ENCODE data around the gene EXOC3L1. TPM values are rescaled to one million over a fixed set of nuclear protein-coding genes. Genes with fewer than 3 reads are reported as not detected.
A peak's percentile ranks its signal among the peaks of the same experiment; 100 is the strongest.

EXOC3L1 gene
- polyA plus RNA-seq, 2 of the 4 experiments (the other 2 are of a cell fraction), result 0.06 TPM; not detected in 1

GRCh38 chr16:67213197-67214019 is 23.5 kb upstream of the EXOC3L1 start:
- Histone ChIP-seq H3K9me3 (no peaks in the 10 kb centered on the region), H3K4me1 (peaks cover 6% of the 10 kb centered on the region; the same call in 1 of the 3 replicates), H3K4me2 (no peak overlapping the region), H3K27ac (0 out of 6 replicates have a peak overlapping the region, but pooled peaks of 1 of the 2 experiments have one; percentile 14), H3K4me3 (no peak overlapping the region)
- ATAC-seq (no peak), DNase-seq (ENCODE audit: low read depth in 1 of 2, low spot score in 1 of 2) (no peak), FAIRE-seq (no peak)
- CTCF ChIA-PET, result interaction anchor here (0.9 to 10.5 kb wide), 4 partner anchors 7 to 186 kb away, joined by 3 to 105 read pairs (median 6); partner anchors contain the start of genes E2F4 and ELMO3
- TF ChIP-seq HEYL (CRISPR knock-in tag; IDR thresholded peaks at IDR 0.05), result no peak
- TF ChIP-seq ZSCAN20 (CRISPR knock-in tag; IDR thresholded peaks at IDR 0.05), result no peak
- TF ChIP-seq ZC3H11A (IDR thresholded peaks at IDR 0.05), result no peak
- TF ChIP-seq TP53 (CRISPR knock-in tag; IDR thresholded peaks at IDR 0.05), result no peak
- no peak for TF ChIP-seq EHMT2 (IDR thresholded peaks at IDR 0.05; ENCODE audit: low read depth)
- TF ChIP-seq GATA3 (IDR thresholded peaks at IDR 0.05; ENCODE audit: borderline replicate concordance), result no peak
- no peak for TF ChIP-seq RFX5 (IDR thresholded peaks at IDR 0.05)
- TF ChIP-seq HMGXB4 (CRISPR knock-in tag; IDR thresholded peaks at IDR 0.05; ENCODE audit: borderline replicate concordance), result no peak
- TF ChIP-seq CBX8 (IDR thresholded peaks at IDR 0.05), result no peak
- no peak for TF ChIP-seq ZFP36 (IDR thresholded peaks at IDR 0.05; ENCODE audit: borderline replicate concordance, partially characterized antibody)
- no peak for TF ChIP-seq EHF (CRISPR knock-in tag; IDR thresholded peaks at IDR 0.05)
- no peak for TF ChIP-seq HOXA7 (CRISPR knock-in tag; IDR thresholded peaks at IDR 0.05)
- no peak for TF ChIP-seq MAFK (IDR thresholded peaks at IDR 0.05; ENCODE audit: partially characterized antibody)
- TF ChIP-seq E2F6 (IDR thresholded peaks at IDR 0.05; ENCODE audit: borderline replicate concordance, low read depth), result no peak
- TF ChIP-seq FOSL2 (IDR thresholded peaks at IDR 0.05), result no peak
- no peak for TF ChIP-seq FOSL2 (CRISPR knock-in tag; IDR thresholded peaks at IDR 0.05)
- no peak for TF ChIP-seq MYC (IDR thresholded peaks at IDR 0.05; ENCODE audit: borderline replicate concordance, low read length)
- POLR2A ChIA-PET, result no interaction called here
- WGBS (ENCODE audit: missing lambda C conversion rate), result 85% methylated on average over 7 of the region's 8 CpGs

- H3K4me1 ChIP-seq, result peaks cover 12% of the 10 kb centered on the region
- FAIRE-seq, result no peak
- no peak overlapping the region for H3K4me3 ChIP-seq
- no peak overlapping the region for H3K4me2 ChIP-seq
- no peak for TF ChIP-seq REST (IDR thresholded peaks at IDR 0.05)
- ChIA-PET CTCF (interaction anchor here (0.7 to 10.5 kb wide), 3 partner anchors 16 to 72 kb away, joined by 3 to 105 read pairs (median 5); partner anchors contain the start of genes E2F4 and ELMO3), POLR2A (interaction anchor here (3.7 kb wide), 1 partner anchor 14 kb away, joined by 11 read pairs; the partner anchor contains the start of gene TMEM208)
- no peak for DNase-seq (ENCODE audit: low read depth in 1 of 2, low spot score in 1 of 2)
- no peaks in the 10 kb centered on the region for H3K9me3 ChIP-seq
- 0 out of 6 replicates have a peak overlapping the region, but pooled peaks of 1 of the 2 experiments have one; percentile 14 for H3K27ac ChIP-seq
- no peak for ATAC-seq
Observed at GRCh38 chr16:67212766-67213165, 22.8 kb upstream of the EXOC3L1 start.

Measured in A549 (cell line).